OCI-LY1 (cell line): ENCODE results near the gene ADAP2.
"Not testable (repeated sequence)": the region's sequence is repeated elsewhere in the genome, so short reads cannot be mapped to it uniquely, and the experiment has no call there.

Source experiments
- H2AFZ ChIP-seq: fragments of 200-600 bp; sonication (generic), shearing (Covaris generic); 2 replicates; pipeline ENCODE4 v1.6.0; 2014; ENCODE audit warnings: antibody characterized with exemption, mild to moderate bottlenecking, low read length
- H3F3A ChIP-seq: fragments of 200-600 bp; sonication (generic), shearing (Covaris generic); 2 replicates; pipeline ENCODE4 v1.6.0; 2014; ENCODE audit warnings: mild to moderate bottlenecking, antibody characterized with exemption, low read length, moderate library complexity; ENCODE audit not compliant: insufficient read depth
- H3K27ac ChIP-seq: fragments of 200-600 bp; sonication (generic); 2 replicates; pipeline ENCODE4 v1.5.1; 2014; ENCODE audit warnings: low read length, mixed run types, mild to moderate bottlenecking, low read depth; ENCODE audit not compliant: poor library complexity, severe bottlenecking
- H3K27me3 ChIP-seq: fragments of 200-600 bp; sonication (generic); 2 replicates; pipeline ENCODE4 v1.6.0; 2014; ENCODE audit warnings: antibody characterized with exemption, mild to moderate bottlenecking, low read length, moderate library complexity; ENCODE audit not compliant: insufficient read depth
- H3K36me3 ChIP-seq: fragments of 200-600 bp; sonication (generic); 2 replicates; pipeline ENCODE4 v1.6.1; 2014; ENCODE audit warnings: mild to moderate bottlenecking, antibody characterized with exemption, low read length, moderate library complexity, mixed read lengths; ENCODE audit not compliant: insufficient read depth
- H3K4me1 ChIP-seq: fragments of 200-600 bp; sonication (generic); 2 replicates; pipeline ENCODE4 v1.5.1; 2014; ENCODE audit warnings: mild to moderate bottlenecking, low read length, moderate library complexity; ENCODE audit not compliant: insufficient read depth, severe bottlenecking
- H3K4me2 ChIP-seq: fragments of 200-600 bp; sonication (generic), shearing (Covaris generic); 2 replicates; pipeline ENCODE4 v1.6.1; 2014; ENCODE audit warnings: low read length
- H3K4me3 ChIP-seq: fragments of 200-600 bp; sonication (generic); 2 replicates; pipeline ENCODE4 v1.5.1; 2014; ENCODE audit warnings: low read length, low read depth, mild to moderate bottlenecking, mixed read lengths; ENCODE audit not compliant: poor library complexity, severe bottlenecking
- H3K79me2 ChIP-seq: fragments of 200-600 bp; shearing (Covaris generic); 2 replicates; pipeline ENCODE4 v1.6.1; 2016; ENCODE audit warnings: mixed run types, low read length, mixed read lengths; ENCODE audit not compliant: insufficient read depth
- H3K9ac ChIP-seq: fragments of 200-600 bp; sonication (generic), shearing (Covaris generic); 2 replicates; pipeline ENCODE4 v1.6.1; 2014; ENCODE audit warnings: mild to moderate bottlenecking, low read length, mixed read lengths
- H3K9me2 ChIP-seq: fragments of 200-600 bp; sonication (generic), shearing (Covaris generic); 2 replicates; pipeline ENCODE4 v1.6.1; 2014; ENCODE audit warnings: low read depth, mild to moderate bottlenecking, low read length, mixed read lengths
- H3K9me3 ChIP-seq: fragments of 200-600 bp; shearing (Covaris generic); 2 replicates; pipeline ENCODE4 v1.6.1; 2014; ENCODE audit warnings: low read length, mixed read lengths
- H4K20me1 ChIP-seq: fragments of 200-600 bp; sonication (generic), shearing (Covaris generic); 2 replicates; pipeline ENCODE4 v1.6.0; 2016; ENCODE audit warnings: mild to moderate bottlenecking, low read length; ENCODE audit not compliant: insufficient read depth
- EZH2 ChIP-seq: fragments of 200-600 bp; sonication (generic), shearing (Covaris generic); IDR thresholded peaks from 2 replicates; pipeline ENCODE4 v1.8.0; 2017; ENCODE audit warnings: borderline replicate concordance, mixed run types, mild to moderate bottlenecking, antibody characterized with exemption, low read length, moderate library complexity, mixed read lengths
- TF ChIP-seq, protein P1 (sequence below): fragments of 200-600 bp; sonication (generic), shearing (Covaris generic); IDR thresholded peaks from 2 replicates; pipeline ENCODE4 v1.5.1; 2017; ENCODE audit warnings: mild to moderate bottlenecking, antibody characterized with exemption, low read length, moderate library complexity, mixed read lengths

Gene ADAP2

DNA sequence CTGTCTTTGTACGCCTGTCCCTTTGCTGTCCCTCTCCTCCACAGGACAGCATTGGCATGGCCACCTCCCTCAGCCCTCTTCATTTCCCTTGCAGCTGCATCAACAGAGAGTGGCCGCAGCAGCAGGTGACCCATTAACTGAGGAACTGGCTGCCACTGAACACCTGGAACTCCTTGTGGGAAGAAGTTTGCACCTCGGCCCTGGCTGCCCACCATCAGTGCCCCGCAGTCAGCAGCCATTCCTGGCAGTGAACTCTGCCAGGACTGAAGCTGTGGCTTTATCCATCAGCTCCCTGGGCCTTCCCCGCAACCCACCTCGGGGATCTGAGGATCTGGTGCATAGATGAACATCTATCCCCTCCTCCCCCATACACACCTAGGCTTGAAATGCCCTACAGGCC, 36.0 kb downstream of the ADAP2 start:
- H3K9me2 ChIP-seq: no peaks in the 10 kb centered on the region
- no peaks in the 10 kb centered on the region for H3K9me3 ChIP-seq
- H3F3A ChIP-seq: no peaks in the 10 kb centered on the region
- H4K20me1 ChIP-seq: no peaks in the 10 kb centered on the region
- H3K79me2 ChIP-seq: no peaks in the 10 kb centered on the region
- TF ChIP-seq EZH2: no peak
- TF ChIP-seq, protein P1, sequence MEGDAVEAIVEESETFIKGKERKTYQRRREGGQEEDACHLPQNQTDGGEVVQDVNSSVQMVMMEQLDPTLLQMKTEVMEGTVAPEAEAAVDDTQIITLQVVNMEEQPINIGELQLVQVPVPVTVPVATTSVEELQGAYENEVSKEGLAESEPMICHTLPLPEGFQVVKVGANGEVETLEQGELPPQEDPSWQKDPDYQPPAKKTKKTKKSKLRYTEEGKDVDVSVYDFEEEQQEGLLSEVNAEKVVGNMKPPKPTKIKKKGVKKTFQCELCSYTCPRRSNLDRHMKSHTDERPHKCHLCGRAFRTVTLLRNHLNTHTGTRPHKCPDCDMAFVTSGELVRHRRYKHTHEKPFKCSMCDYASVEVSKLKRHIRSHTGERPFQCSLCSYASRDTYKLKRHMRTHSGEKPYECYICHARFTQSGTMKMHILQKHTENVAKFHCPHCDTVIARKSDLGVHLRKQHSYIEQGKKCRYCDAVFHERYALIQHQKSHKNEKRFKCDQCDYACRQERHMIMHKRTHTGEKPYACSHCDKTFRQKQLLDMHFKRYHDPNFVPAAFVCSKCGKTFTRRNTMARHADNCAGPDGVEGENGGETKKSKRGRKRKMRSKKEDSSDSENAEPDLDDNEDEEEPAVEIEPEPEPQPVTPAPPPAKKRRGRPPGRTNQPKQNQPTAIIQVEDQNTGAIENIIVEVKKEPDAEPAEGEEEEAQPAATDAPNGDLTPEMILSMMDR: no peak
- H3K27me3 ChIP-seq: no peaks in the 10 kb centered on the region
- no peak overlapping the region for H3K4me3 ChIP-seq
- H3K36me3 ChIP-seq: 0 out of 2 replicates have a peak, but pooled peaks cover 4% of the 10 kb centered on the region
- peak overlapping the region; percentile 96 for H3K27ac ChIP-seq
- H3K4me1 ChIP-seq: peaks cover 90% of the 10 kb centered on the region
- H3K9ac ChIP-seq: peak overlapping the region; percentile 3; the same call in 1 of the 2 replicates
- peak overlapping the region; percentile 7; the same call in 1 of the 2 replicates for H3K4me2 ChIP-seq
- no peak overlapping the region for H2AFZ ChIP-seq

DNA sequence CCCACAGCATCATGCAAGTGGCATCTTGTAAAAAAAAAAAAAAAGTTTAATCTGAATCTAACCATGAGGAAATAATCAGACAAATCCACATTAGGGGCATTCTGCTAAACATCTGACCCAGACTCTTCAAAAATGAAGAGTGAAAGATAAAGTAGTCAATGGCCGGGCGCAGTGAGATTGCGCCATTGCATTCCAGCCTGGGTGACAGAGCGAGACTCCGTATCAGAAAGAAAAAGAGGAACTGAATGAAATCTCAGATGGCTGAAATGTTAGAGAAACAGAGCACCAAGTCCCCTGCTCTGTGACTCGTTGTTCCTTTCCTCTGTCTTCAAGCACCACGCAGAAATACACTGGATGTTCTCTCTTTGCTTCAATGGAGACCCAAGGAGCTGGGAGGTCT, 36.4 kb downstream of the ADAP2 start:
- TF ChIP-seq EZH2: no peak
- TF ChIP-seq, protein P1: no peak
- H4K20me1 ChIP-seq: no peaks in the 10 kb centered on the region
- no peaks in the 10 kb centered on the region for H3F3A ChIP-seq
- peak overlapping the region; percentile 3; the same call in 1 of the 2 replicates for H3K9ac ChIP-seq
- H3K4me3 ChIP-seq: no peak overlapping the region
- H3K79me2 ChIP-seq: no peaks in the 10 kb centered on the region
- 0 out of 2 replicates have a peak, but pooled peaks cover 4% of the 10 kb centered on the region for H3K36me3 ChIP-seq
- no peak overlapping the region for H2AFZ ChIP-seq
- no peaks in the 10 kb centered on the region for H3K27me3 ChIP-seq
- peaks cover 89% of the 10 kb centered on the region for H3K4me1 ChIP-seq
- H3K9me3 ChIP-seq: no peaks in the 10 kb centered on the region
- peak overlapping the region; percentile 96 for H3K27ac ChIP-seq
- H3K4me2 ChIP-seq: peak overlapping the region; percentile 7; the same call in 1 of the 2 replicates
- no peaks in the 10 kb centered on the region for H3K9me2 ChIP-seq

DNA sequence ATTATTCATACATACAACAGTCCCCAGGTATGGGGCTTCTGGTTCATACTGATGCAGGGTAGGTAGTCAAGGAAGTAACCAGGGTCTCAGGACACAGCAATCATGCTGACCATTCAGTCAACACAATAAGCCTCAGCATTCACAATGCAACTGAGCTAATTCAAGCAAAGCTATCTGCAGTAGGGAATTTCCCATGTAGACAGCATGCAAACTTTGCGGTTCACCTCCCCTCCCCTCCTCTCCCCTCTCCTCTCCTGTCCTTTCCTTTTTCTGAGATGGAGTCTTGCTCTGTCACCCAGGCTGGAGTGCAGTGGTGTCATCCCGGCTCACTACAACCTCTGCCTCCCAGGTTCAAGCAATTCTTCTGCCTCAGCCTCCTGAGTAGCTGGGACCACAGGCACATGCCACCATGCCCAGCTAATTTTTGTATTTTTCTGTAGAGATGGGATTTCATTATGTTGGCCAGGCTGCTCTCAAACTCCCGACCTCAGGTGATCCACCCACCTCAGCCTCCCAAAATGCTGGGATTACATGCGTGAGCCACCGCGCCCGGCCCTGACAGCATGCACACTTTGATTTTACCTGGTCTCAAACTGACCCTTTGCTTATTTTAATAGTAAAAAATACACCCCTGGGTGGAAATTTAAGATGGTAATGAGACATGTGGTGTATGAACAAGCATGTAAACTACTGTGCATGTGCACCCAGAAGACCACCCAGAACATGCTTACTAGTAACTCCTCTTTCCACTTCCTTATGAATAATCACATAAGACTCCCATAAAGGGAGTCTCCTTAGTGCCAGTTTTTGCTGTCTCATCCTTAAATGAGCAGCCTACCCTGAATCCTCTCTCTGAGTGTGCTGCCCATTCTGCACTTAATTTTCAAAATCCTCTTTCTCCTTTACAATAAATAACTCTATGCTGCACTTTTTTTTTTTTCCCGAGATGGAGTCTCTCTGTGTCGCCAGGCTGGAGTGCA, 39.8 kb downstream of the ADAP2 start:
- H4K20me1 ChIP-seq: no peaks in the 10 kb centered on the region
- no peaks in the 10 kb centered on the region for H3K9me3 ChIP-seq
- H3K4me3 ChIP-seq: peak overlapping the region; percentile 40
- TF ChIP-seq EZH2: no peak
- TF ChIP-seq, protein P1: no peak
- H2AFZ ChIP-seq: no peak overlapping the region
- H3K9me2 ChIP-seq: no peaks in the 10 kb centered on the region
- peak overlapping the region; percentile 57; the same call in 1 of the 2 replicates for H3K9ac ChIP-seq
- H3K79me2 ChIP-seq: no peaks in the 10 kb centered on the region
- H3K4me2 ChIP-seq: peak overlapping the region; percentile 52
- H3K27ac ChIP-seq: peak overlapping the region; percentile 96
- peaks cover 2% of the 10 kb centered on the region; the same call in 1 of the 2 replicates for H3F3A ChIP-seq
- H3K27me3 ChIP-seq: no peaks in the 10 kb centered on the region
- 0 out of 2 replicates have a peak, but pooled peaks cover 4% of the 10 kb centered on the region for H3K36me3 ChIP-seq
- peaks cover 65% of the 10 kb centered on the region for H3K4me1 ChIP-seq

DNA sequence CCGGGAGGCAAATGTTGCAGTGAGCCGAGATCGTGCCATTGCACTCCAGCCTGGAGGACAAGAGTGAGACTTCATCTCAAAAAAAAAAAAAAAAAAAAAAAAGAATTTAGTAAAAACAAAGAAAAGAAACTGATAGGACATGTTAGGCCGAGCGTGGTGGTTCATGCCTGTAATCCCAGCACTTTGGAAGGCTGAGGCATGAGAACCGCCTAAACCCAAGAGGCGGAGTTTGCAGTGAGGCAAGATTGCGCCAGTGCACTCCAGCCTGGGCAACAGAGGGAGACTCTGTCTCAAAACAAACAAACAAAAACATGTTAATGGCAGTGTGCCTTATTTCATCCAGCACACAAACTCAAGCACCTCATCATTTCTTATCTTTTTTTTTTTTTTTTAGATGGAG, 42.6 kb downstream of the ADAP2 start:
- H3K79me2 ChIP-seq, H3K9me2 ChIP-seq, H3K4me2 ChIP-seq, H3K27ac ChIP-seq, H3K27me3 ChIP-seq, H3K4me3 ChIP-seq, H2AFZ ChIP-seq, H4K20me1 ChIP-seq, H3F3A ChIP-seq, H3K36me3 ChIP-seq, H3K9ac ChIP-seq, H3K9me3 ChIP-seq: not testable (repeated sequence)
- H3K4me1 ChIP-seq: peaks cover 56% of the 10 kb centered on the region
